ENCODE results near the gene RDX.

GRCh38 chr11:110161061-110161460 is 135.4 kb downstream of the RDX start:
- TF ChIP-seq, protein P1, sequence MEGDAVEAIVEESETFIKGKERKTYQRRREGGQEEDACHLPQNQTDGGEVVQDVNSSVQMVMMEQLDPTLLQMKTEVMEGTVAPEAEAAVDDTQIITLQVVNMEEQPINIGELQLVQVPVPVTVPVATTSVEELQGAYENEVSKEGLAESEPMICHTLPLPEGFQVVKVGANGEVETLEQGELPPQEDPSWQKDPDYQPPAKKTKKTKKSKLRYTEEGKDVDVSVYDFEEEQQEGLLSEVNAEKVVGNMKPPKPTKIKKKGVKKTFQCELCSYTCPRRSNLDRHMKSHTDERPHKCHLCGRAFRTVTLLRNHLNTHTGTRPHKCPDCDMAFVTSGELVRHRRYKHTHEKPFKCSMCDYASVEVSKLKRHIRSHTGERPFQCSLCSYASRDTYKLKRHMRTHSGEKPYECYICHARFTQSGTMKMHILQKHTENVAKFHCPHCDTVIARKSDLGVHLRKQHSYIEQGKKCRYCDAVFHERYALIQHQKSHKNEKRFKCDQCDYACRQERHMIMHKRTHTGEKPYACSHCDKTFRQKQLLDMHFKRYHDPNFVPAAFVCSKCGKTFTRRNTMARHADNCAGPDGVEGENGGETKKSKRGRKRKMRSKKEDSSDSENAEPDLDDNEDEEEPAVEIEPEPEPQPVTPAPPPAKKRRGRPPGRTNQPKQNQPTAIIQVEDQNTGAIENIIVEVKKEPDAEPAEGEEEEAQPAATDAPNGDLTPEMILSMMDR (IDR thresholded peaks at IDR 0.05; ENCODE audit: low read length): no peak
- TF ChIP-seq EZH2 (optimal IDR thresholded peaks at IDR 0.05; ENCODE audit: low read depth, low read length) (no peak), EZH2phosphoT487 (IDR thresholded peaks at IDR 0.05; ENCODE audit: low read length) (no peak)
